ENCODE results near the gene CEBPG.

- TF ChIP-seq POLR2A (IDR thresholded peaks at IDR 0.05) (no peak), CTCF (IDR thresholded peaks at IDR 0.05) (no peak)
These were observed 15.1 kb upstream of the CEBPG start for GRCh38 chr19:33358408-33358807.
